MM.1S (cell line): ENCODE data around the gene FABP6.

Experiments used
- CTCF ChIP-seq: fragments of 300-600 bp; sonication (generic); IDR thresholded peaks from 2 replicates; pipeline ENCODE4 v1.5.1; 2016; ENCODE audit warnings: antibody characterized with exemption, low read length, mixed read lengths
- EZH2 ChIP-seq: fragments of 300-600 bp; sonication (generic); optimal IDR thresholded peaks from 2 replicates; pipeline ENCODE3; 2017; ENCODE audit warnings: low read depth, mild to moderate bottlenecking, antibody characterized with exemption, low read length, mixed read lengths

DNA sequence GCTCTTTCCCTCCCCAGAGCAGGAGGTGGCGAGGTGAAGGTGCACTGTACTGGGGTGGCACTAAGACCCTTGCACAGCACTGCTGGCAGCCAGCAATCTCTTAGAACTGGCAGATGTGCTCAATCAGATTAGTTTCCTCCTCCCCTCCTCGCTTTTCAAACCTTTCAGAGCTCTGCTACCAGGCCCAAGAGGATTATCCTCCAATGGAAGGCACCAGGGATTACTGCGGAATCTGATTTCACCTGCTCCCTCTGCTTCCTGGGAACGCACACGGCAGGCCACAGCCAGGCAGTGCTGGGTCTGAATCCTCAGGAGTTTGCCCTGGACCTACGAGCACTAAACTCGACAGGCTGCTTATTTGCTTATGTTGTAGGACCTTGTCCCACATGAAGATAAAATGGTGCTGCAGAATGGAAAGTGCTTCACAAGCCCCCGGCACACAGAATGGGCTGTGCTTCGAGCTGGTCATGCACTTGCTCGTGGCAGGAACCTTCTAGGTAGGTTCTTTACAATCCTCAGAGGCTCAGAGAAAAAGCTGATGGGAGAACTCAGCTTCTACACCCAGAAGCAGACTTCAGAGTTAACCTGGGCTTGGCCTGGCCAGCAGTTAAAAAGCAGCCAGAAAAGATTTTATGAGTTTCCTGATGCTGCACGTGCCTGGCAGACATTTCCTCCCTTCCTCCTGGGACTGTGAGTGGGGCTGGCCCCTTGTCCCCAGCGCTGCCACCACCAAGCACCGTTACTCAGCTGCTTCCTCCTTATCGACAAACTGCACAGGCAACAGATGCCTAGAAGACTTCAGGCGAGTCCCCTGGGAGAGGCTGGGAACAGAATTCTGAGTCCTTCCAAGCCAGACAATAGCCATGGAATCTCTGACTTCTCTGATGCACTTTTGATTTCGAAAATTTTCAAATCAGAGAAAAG, 33.1 kb downstream of the FABP6 start:
- TF ChIP-seq EZH2 (no peak), CTCF (no peak)
